Chondrocyte (in vitro differentiated cells): ENCODE data around the gene DLL1. TPM values are rescaled to one million over a fixed set of nuclear protein-coding genes. Genes with fewer than 3 reads are reported as not detected.
A peak's percentile ranks its signal among the peaks of the same experiment; 100 is the strongest.

ENCODE experiments used
- DNase-seq: peaks from one replicate; pipeline ENCODE4 v3.0.0; 2021; ENCODE audit warnings: mixed read lengths, low spot score
- H3K27ac Mint-ChIP-seq: one replicate; pipeline ENCODE4 v1.8.0; 2021; ENCODE audit warnings: mild to moderate bottlenecking, moderate library complexity, mixed read lengths; ENCODE audit not compliant: unreplicated experiment
- H3K27me3 Mint-ChIP-seq: 2 replicates; pipeline ENCODE4 v1.8.0; 2021; ENCODE audit warnings: low read depth, mixed read lengths
- H3K36me3 Mint-ChIP-seq: 2 replicates; pipeline ENCODE4 v1.8.0; 2021; ENCODE audit warnings: low read depth, mixed read lengths
- H3K4me1 Mint-ChIP-seq: 2 replicates; pipeline ENCODE4 v1.8.0; 2021; ENCODE audit warnings: low read depth, mild to moderate bottlenecking, mixed read lengths
- H3K4me3 Mint-ChIP-seq: one replicate; pipeline ENCODE4 v1.8.0; 2021; ENCODE audit warnings: mild to moderate bottlenecking, moderate library complexity, mixed read lengths; ENCODE audit not compliant: unreplicated experiment
- H3K9me3 Mint-ChIP-seq: 2 replicates; pipeline ENCODE4 v1.8.0; 2021; ENCODE audit warnings: low read depth, mixed read lengths
- total RNA-seq: library from RNA; stranded (reverse); gene quantifications from 3 replicates; pipeline ENCODE4 v1.2.1, GENCODE V29; 2021
- TF ChIP-seq, protein P1 (sequence below): fragments of 200-600 bp; sonication (generic); IDR thresholded peaks from 2 replicates; pipeline ENCODE4 v1.5.0; 2021; ENCODE audit warnings: antibody characterized with exemption, mild to moderate bottlenecking, moderate library complexity

DLL1 gene
- total RNA-seq, 1 donor from 2014 or later, result 0.35 TPM

DNA sequence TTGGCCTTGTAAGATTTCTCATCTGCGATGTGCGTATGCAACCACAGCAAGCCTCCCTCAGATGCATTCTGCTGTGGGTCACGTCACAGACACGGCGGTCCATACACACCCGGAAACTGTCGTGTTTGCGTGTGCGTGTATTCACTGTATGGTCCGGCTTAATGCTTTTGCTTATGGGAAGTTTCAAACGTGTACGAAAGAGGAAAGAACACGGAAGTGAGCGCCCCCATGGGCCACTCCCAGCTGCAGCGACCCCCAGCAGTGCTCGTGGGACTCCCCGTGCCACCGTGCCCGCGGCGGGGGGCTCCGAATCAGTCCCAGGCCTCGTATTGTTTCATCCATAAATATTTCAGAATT lies 10.2 kb downstream of the DLL1 start:
- TF ChIP-seq, protein P1, sequence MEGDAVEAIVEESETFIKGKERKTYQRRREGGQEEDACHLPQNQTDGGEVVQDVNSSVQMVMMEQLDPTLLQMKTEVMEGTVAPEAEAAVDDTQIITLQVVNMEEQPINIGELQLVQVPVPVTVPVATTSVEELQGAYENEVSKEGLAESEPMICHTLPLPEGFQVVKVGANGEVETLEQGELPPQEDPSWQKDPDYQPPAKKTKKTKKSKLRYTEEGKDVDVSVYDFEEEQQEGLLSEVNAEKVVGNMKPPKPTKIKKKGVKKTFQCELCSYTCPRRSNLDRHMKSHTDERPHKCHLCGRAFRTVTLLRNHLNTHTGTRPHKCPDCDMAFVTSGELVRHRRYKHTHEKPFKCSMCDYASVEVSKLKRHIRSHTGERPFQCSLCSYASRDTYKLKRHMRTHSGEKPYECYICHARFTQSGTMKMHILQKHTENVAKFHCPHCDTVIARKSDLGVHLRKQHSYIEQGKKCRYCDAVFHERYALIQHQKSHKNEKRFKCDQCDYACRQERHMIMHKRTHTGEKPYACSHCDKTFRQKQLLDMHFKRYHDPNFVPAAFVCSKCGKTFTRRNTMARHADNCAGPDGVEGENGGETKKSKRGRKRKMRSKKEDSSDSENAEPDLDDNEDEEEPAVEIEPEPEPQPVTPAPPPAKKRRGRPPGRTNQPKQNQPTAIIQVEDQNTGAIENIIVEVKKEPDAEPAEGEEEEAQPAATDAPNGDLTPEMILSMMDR, result no peak
- peaks cover 13% of the 10 kb centered on the region for H3K27me3 Mint-ChIP-seq
- H3K9me3 Mint-ChIP-seq, result no peaks in the 10 kb centered on the region
- no peak overlapping the region for H3K4me3 Mint-ChIP-seq
- peaks cover 6% of the 10 kb centered on the region for H3K4me1 Mint-ChIP-seq
- H3K36me3 Mint-ChIP-seq, result no peaks in the 10 kb centered on the region
- H3K27ac Mint-ChIP-seq, result no peak overlapping the region
- no peak for DNase-seq

DNA sequence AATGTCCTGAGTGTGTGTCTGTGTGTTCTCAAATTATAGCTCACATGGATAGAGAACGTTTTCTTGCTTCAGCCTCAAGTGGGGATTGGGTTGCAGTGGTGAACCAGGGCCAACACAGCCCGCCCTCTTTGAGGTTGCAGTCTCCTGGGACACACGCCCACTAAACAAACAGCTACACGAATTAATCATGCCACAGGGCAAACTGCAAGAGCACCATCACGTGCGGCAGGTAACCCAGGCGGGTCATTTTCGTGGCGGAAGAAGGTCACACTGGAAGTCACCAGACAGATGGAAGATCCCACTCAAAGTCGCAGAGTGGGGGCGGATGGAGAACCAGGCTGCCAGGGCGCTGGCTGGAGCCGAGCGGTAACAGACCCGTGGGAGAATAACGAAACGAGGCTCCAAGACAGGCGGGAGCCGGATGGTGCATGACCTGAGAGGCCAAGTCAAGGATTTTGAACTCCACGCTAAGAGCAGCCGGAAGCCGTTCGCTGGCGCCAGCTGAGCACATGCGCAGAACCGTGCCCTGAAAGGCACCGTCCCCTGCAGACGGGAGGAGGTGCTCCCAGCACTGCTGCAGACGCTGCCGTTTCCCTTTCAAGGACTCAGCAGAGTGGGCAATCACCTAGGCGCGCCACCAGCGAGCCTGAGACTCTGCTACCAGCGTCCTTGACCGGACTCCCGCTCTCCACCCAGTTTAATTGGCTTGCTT lies 10.7 kb downstream of the DLL1 start:
- no peak overlapping the region for H3K27ac Mint-ChIP-seq
- H3K27me3 Mint-ChIP-seq, result peaks cover 18% of the 10 kb centered on the region
- H3K4me1 Mint-ChIP-seq, result peaks cover 6% of the 10 kb centered on the region
- DNase-seq, result no peak
- no peaks in the 10 kb centered on the region for H3K36me3 Mint-ChIP-seq
- no peaks in the 10 kb centered on the region for H3K9me3 Mint-ChIP-seq
- H3K4me3 Mint-ChIP-seq, result peak overlapping the region; percentile 59
- TF ChIP-seq, protein P1, result no peak

DNA sequence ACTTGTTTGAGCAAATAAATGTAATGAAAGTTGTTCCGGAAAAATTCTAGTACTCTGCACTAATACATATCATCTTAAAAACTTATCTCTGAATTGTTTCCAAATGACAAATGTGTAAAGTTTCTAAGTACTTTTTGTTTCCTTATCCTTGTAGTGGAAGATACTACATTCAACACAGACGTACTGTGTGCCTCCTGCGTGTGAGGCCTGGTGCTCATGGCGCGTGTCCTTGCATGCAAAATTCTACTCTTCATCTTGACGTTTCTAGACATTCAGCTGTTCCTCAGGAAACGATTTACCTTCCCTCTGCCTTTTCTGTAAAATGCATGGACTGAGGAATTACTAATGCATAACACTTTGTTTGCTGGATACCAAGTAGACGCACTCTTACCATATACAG lies 11.5 kb downstream of the DLL1 start:
- Mint-ChIP-seq H3K36me3 (no peaks in the 10 kb centered on the region), H3K27ac (no peak overlapping the region)

DNA sequence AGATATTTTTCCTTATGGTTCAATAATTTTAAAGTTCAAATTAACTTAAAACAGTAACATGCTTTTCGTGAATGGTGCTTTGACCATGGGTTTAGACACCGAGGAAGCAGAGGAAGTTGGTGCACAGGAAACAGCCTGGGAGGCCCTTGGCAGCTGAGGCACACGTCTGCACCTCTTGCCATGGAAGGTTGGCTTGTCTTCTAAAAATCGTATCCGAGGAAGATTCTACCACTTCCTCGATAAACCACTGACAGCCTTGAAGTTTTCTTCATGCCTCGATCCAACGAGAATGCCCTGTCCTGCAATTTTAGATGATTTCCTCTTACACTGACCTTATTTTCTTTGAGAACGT lies 12.2 kb downstream of the DLL1 start:
- TF ChIP-seq, protein P1, result no peak
- no peak overlapping the region for H3K27ac Mint-ChIP-seq
- peaks cover 6% of the 10 kb centered on the region for H3K4me1 Mint-ChIP-seq
- H3K9me3 Mint-ChIP-seq, result no peaks in the 10 kb centered on the region
- H3K4me3 Mint-ChIP-seq, result no peak overlapping the region
- peaks cover 24% of the 10 kb centered on the region for H3K27me3 Mint-ChIP-seq
- H3K36me3 Mint-ChIP-seq, result no peaks in the 10 kb centered on the region
- DNase-seq, result no peak

More for the DNA sequence above, 11.5 kb downstream of the DLL1 start:
- DNase-seq, result no peak
- Mint-ChIP-seq H3K27me3 (peaks cover 21% of the 10 kb centered on the region), H3K9me3 (no peaks in the 10 kb centered on the region), H3K4me3 (no peak overlapping the region), H3K4me1 (peaks cover 6% of the 10 kb centered on the region)
- TF ChIP-seq, protein P1, result no peak

DNA sequence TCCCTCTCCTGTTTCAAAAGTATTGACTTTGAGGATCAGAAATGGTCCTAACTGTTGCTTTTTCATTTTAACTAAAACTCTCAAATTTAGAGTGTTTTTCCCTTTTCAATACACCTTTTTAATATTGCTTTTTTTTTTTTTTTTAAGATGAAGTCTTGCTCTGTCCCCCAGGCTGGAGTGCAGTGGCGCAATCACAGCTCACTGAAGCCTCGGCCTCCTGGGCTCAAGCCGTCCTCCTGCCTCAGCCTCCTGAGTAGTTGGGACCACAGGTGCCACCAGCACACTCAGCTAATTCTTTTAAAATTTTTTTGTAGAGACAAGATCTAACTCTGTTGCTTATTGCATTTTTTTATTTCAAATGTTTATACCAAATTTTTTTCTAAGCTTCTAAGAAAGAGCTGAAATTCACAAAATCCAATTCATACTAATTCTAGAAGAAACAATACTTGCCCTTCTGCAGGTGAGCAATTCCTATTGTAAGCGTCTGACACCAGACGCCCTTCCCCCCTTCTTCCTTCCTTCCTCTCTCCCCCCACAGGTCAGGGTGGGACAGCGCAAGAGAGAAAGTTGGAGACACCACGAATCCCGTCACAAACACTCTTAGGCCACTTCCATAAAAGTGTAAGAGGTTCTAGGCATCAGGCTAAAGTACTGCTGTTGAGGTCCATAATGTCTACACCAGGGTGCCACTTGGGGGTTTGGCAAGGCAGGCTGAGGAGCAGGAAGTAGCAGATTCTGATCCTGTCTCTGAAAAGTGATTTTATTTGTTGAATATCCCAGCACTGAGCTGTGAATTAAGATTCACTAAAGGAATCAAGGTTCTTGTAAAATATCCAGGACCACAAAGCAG lies 12.8 kb downstream of the DLL1 start:
- H3K27me3 Mint-ChIP-seq, result peaks cover 24% of the 10 kb centered on the region
- no peaks in the 10 kb centered on the region for H3K9me3 Mint-ChIP-seq
- H3K4me3 Mint-ChIP-seq, result no peak overlapping the region
- H3K4me1 Mint-ChIP-seq, result peaks cover 6% of the 10 kb centered on the region
- no peak overlapping the region for H3K27ac Mint-ChIP-seq
- H3K36me3 Mint-ChIP-seq, result no peaks in the 10 kb centered on the region
- no peak for DNase-seq
- TF ChIP-seq, protein P1, result no peak
